GM15510 (cell line): ENCODE data around the gene HSPBP1.

ENCODE experiments used
- POLR2A ChIP-seq: IDR thresholded peaks from 3 replicates; pipeline ENCODE4 v1.6.1; 2011; ENCODE audit warnings: borderline replicate concordance; ENCODE audit not compliant: insufficient read length; ENCODE audit errors: extremely low read depth

HSPBP1 gene

GRCh38 chr19:55287361-55288079 is 7.6 kb upstream of the HSPBP1 start:
- TF ChIP-seq POLR2A: no peak

- no peak for TF ChIP-seq POLR2A
Measured at GRCh38 chr19:55285229-55285890, 5.5 kb upstream of the HSPBP1 start.

- TF ChIP-seq POLR2A: no peak
Measured at GRCh38 chr19:55284405-55285058, 4.6 kb upstream of the HSPBP1 start.

GRCh38 chr19:55283548-55284377 is 3.9 kb upstream of the HSPBP1 start, which contains the start of gene BRSK1:
TSS of gene BRSK1 (plus strand) at chr19:55283997. CDS start at chr19:55284443, 446 bp downstream.
- TF ChIP-seq POLR2A: no peak

- no peak for TF ChIP-seq POLR2A
Measured at GRCh38 chr19:55279340-55279739, 570 bp downstream of the HSPBP1 start.

GRCh38 chr19:55278391-55279135 is 1.3 kb downstream of the HSPBP1 start:
- TF ChIP-seq POLR2A: no peak

- no peak for TF ChIP-seq POLR2A
Measured at GRCh38 chr19:55277494-55277893, 2.4 kb downstream of the HSPBP1 start.

- TF ChIP-seq POLR2A: no peak
Measured at GRCh38 chr19:55276720-55277430, 3.0 kb downstream of the HSPBP1 start.

GRCh38 chr19:55275851-55276719 is 3.8 kb downstream of the HSPBP1 start:
- no peak for TF ChIP-seq POLR2A

- TF ChIP-seq POLR2A: no peak
Measured at GRCh38 chr19:55273978-55274707, 5.8 kb downstream of the HSPBP1 start.

GRCh38 chr19:55272142-55272541 is 7.8 kb downstream of the HSPBP1 start:
- no peak for TF ChIP-seq POLR2A

GRCh38 chr19:55270172-55270942 is 9.6 kb downstream of the HSPBP1 start:
- no peak for TF ChIP-seq POLR2A

GRCh38 chr19:55269299-55269698 is 10.6 kb downstream of the HSPBP1 start:
- TF ChIP-seq POLR2A: no peak
